Hippocampal formation (tissue), 2 donors: ENCODE results near the gene C16orf89.
A peak's percentile ranks its signal among the peaks of the same experiment; 100 is the strongest.

Experiments used
- DNase-seq, 2 donors: peaks; one replicate each; lab custom pipeline; 2025; lab: John Stamatoyannopoulos, UW

C16orf89 gene

DNA sequence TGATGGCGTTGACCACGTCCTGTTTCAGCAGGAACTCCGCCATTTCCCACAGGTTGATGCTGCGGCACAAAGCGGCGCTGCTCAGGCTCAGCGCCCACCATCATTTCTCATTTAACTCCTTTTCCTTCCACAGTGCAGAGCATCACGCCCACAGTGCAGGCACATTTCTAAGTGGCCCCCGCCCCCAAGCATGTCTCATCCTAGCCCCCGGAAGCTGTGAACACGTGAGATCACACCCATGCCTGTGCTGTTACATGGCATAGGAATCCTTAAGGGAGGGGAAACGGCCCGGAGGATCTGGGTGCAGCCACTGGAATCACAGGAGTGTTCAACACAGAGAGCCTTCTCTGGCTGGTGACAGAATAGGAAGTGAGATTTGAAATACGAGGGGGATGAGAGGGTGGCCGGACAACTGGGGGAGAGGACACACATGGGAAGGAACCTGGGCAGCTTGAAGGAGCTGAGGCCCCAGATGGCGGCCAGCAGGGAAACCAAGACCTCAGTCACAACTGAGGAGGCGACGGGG, 36.7 kb downstream of the C16orf89 start:
- no peak for DNase-seq

GRCh38 chr16:5027575-5028235, 38.1 kb downstream of the C16orf89 start:
- no peak for DNase-seq

DNA sequence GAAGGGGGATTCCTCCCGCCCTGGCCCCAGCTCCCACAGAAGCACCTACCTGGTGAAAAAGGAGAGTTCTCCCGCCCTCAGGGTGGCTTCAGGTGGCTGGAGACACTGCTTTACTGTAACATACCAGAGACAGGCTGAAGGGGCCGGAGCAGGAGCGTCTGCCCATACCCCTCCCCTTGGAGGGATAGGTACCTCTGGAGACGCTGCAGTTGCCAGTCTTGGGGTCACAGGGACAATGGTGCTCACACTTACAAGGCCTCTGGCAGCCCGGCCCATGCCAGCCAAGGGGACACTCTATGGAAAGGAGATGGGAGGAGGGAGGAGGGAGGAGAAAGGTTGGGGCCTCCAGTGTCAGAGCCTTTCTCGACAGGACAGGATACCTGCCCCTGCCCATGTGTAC, 38.7 kb downstream of the C16orf89 start:
- no peak for DNase-seq

GRCh38 chr16:5026664-5027063, 39.1 kb downstream of the C16orf89 start:
- no peak for DNase-seq

DNA sequence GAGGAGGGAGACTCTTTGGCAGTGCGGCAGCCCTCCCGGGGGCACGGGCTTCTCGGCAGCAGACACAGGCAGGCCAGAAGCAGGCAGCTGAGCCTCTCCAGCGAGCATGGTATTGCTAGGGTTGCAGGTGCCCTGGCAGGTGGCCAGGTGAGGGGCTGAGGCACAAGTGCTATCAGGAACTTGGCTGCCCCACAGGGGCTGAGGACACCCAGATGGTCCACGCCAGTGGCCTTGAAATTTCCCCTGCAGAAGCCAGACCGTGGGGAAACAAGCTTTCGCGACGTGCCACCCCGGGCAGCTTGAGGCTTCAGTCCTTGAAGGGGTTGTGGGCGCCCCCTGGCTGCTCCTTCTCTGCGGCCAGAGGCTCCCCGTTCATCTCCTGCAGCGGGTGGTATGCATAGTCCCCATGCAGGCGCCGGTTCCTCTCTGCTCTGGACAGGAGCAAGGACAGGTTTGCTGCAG, 40.6 kb downstream of the C16orf89 start:
- peak; percentile 48 to 55 for DNase-seq

GRCh38 chr16:5024632-5025031, 41.1 kb downstream of the C16orf89 start:
- DNase-seq, result no peak

- no peak for DNase-seq
Measured at GRCh38 chr16:5022521-5022920, 43.2 kb downstream of the C16orf89 start.

- DNase-seq, result peak; percentile 30 to 43
Measured at GRCh38 chr16:5020551-5020950, 45.2 kb downstream of the C16orf89 start.

- DNase-seq, result no peak
Measured at GRCh38 chr16:5019775-5020174, 46.0 kb downstream of the C16orf89 start.

DNA sequence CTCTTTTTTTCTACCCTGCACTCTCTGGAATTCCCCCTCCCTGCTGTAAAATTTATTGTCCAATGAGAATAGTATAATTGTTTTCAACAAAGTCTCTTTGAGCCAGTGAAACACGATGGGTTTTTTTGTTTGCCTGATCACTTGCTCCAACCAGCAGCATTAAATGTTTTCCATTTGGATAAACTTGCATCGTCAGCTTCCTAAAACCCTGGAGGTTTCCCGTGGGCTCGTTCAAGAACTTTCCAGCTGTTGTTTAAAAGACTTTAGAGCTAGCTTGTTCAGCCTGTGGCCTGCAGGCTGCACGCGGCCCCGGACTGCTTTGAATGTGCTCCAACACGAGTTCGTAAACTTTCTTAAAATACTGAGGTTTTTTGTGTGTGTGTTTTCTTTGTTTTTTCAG, 47.0 kb downstream of the C16orf89 start:
- peak in 1 of 2 donors; percentile 86 for DNase-seq

DNA sequence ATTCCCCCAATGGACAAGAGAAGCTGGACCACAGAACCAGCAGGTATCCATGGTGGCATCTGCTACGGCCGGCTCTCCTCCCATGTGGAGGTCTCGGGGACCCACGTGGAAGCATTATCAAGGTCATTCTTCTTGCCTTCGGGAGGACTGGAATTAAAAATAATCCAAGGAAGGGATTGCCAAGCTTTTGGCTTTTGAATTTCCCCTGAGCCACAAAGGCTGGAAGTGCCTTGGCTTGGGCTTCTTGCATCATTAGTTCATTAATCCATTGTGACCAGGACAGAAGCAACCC, 48.1 kb downstream of the C16orf89 start:
- no peak for DNase-seq

GRCh38 chr16:5016967-5017677, 48.6 kb downstream of the C16orf89 start:
- DNase-seq, result peak in 1 of 2 donors; percentile 10

GRCh38 chr16:5015887-5016286, 49.9 kb downstream of the C16orf89 start:
- DNase-seq, result no peak

GRCh38 chr16:5015351-5015750, 50.4 kb downstream of the C16orf89 start:
- DNase-seq, result no peak

DNA sequence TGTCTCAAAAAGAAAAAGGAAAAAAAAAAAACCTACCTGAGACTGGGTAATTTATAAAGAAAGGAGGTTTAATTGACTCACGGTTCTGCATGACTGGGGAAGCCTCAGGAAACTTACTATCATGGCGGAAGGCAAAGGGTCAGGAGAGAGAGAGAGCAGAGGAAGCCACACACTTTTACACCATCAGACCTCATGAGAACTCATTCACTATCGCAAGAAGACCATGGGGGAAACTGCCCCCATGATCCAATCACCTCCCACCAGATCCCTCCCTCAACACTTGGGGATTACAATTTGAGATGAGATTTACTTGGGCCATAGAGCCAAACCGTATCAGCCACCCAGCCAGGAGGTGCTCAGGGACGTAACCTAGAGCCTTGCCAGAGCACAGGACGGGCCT, 52.9 kb downstream of the C16orf89 start:
- DNase-seq, result no peak

DNA sequence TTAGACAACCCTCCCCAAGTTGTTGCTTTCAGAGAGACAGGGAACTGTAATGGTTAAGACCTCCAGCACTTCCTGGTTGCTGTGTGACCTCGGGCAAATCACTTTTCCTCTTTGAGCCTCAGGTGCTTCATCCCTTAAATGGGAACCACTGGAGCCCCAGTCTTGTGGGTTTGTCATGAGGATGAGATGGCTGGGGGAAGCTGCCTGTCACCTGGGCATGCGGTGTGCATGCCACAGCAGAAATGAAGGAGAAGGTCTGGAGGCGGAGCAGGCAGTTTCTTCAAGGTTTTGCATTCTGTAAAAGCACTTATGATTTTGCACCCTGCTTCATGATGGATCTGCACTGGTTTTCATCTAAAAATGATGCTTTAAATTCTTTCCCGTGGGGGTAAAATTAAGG, 54.1 kb downstream of the C16orf89 start:
- DNase-seq, result no peak

DNA sequence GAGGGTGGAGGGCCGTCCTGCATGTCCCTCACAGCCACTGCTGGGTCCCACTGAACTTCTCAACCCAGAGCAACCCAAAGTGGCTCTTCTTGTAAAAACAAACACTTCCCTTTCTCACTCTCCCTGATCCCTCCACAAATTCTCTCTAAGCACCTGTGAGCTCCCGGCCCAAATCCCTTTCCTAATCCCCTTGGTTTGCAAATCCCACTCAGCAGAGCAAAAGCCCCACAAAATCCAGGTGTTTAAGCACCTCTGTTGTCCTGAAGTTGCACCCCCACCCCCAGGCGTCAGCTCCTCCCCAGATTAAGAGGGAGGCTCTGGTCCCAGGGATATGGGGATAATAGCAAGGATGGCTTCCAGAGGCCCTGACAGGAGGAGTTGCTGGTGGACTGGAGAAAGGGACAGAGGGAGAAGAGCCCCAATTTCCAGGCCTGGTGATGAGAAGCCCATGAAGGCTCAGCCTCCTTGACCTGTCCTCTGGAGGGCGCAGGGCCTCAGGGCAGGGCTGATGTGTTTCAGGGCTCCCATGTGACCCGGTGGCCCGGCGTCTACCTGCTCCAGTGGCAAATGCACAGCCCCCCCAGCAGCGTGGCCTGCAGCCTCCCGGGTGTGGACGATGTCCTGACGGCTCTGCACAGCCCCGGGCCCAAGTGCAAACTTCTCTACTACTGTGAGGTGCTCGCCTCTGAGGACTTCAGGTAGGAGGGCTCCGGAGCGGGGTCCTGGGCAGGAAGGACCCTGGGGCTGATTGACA, 55.0 kb downstream of the C16orf89 start:
- DNase-seq, result no peak

DNA sequence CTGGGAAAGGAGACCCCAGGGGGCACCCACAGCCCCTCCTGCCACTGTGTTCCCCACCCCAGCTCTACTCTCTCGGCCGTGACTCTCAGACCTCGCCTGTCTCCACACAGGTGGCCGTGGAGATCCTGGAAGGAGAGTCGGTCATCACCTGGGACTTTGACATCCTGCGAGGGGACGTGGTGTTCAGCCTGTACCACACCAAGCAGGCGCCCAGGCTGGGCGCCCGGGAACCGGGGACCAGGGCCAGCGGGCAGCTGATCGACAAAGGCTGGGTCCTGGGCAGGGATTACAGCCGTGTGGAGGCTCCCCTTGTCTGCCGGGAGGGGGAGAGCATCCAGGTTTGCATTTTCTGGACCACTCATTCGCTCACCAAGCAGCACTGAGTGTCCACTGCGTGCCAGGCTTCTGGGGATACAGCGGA, 57.4 kb downstream of the C16orf89 start:
- DNase-seq, result no peak

DNA sequence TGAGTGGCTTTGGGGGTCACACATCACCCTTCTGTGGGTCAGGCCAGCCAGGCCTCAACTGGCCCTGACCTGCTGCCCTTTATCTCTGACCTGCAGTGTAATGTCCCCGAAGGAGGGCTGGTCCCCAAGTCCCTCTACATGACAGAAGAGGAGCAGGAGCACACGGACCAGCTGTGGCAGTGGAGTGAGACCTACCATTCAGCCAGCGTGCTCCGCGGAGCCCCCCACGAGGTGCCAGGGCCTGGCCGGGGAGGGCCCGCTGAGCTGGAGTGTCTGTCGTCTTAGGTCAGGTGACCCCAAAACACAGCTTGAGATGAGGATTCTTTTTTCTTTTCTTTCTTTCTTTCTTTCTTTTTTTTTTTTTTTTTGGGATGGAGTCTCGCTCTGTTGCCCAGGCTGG, 58.5 kb downstream of the C16orf89 start:
- no peak for DNase-seq

DNA sequence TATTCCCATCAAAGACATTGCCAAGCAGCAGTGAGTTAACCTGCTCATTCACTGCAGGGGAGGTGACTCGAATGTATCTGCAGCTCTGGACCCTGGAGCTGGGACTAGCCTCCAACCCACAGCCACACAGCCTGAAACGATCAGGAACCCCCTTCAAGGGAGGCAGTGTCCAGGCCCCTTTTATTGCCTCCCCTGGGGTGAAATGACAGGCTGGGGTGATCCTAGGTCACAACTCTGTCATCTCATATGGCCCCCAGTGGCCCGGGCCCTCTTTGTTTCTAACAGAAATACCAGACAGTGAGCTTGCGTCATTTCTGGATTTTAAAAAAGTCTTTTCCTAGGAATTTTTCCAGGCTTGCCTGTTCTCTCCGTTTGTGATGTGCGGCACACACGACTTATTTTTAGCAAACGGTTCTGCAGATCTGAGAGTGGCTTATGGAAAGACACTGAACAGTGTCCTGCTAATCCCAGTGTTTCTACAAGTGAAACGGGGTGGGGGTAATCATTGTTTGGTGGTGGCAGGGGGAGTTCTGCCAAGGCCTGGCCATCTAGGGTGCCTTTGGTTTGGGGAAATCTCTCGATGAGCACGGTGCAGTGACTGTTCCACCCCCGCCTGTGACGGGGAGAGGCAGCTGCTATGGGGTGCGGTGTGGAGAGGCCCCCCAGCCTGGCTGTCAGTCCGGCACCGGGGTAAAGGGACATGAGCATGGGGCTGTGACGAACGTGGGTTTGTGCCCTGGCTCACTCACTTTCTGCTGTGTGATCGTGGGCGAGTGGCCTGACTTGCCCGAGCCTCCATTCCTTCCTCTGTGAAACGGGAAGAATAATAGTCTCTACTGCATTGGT, 59.2 kb downstream of the C16orf89 start:
- DNase-seq, result peak in 1 of 2 donors; percentile 18

DNA sequence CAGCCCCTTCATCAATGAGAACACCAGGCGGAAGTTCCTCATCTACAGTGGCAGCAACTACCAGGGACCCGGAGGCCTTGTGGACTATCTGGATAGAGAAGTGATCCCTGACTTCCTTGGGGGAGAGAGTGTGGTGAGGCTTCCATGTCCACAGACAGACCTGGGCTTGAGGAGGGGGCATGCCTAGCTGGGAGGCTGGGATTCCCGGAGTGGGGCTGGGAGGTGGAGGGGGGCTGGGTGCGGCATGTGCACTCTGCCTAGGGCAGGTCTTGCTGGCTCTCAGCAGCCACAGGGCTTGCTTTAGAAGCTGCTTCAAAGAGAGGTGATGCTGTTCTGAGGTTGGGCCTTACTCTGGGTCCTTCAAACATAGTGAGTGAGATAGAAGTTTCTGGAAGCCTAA, 59.8 kb downstream of the C16orf89 start:
- no peak for DNase-seq

- no peak for DNase-seq
Measured at GRCh38 chr16:5004311-5004710, 61.4 kb downstream of the C16orf89 start.
